Right cardiac atrium (tissue), 5 donors: ENCODE measurements around the gene PLOD1. TPM values are rescaled to one million over a fixed set of nuclear protein-coding genes. Genes with fewer than 3 reads are reported as not detected.

Experiments used
- ATAC-seq, 2 donors: fragments of 200-7000 bp; cut with Tn5 transposase; one replicate each; pipeline versions ENCODE4 v1.8.0 to v1.9.1; 2020; ENCODE audit warnings: moderate library complexity in 2 of 2, mild to moderate bottlenecking in 1 of 2
- DNase-seq, 3 donors: peaks; one replicate each; pipeline ENCODE4 v3.0.0-alpha.2; 2020
- H3K27ac ChIP-seq: one replicate; pipeline ENCODE4 v1.5.1; 2013; ENCODE audit warnings: mild to moderate bottlenecking, low read length, control low read depth, moderate library complexity
- H3K27me3 ChIP-seq: one replicate; pipeline ENCODE4 v1.6.1; 2013; ENCODE audit not compliant: control insufficient read depth, insufficient read depth
- H3K4me1 ChIP-seq: one replicate; pipeline ENCODE4 v1.6.1; 2013; ENCODE audit warnings: low read length; ENCODE audit not compliant: control insufficient read depth, insufficient read depth
- H3K4me3 ChIP-seq: one replicate; pipeline ENCODE4 v1.5.1; 2013; ENCODE audit warnings: low read length, control low read depth
- H3K9me3 ChIP-seq: one replicate; pipeline ENCODE4 v1.6.1; 2013; ENCODE audit warnings: low read length; ENCODE audit not compliant: control insufficient read depth
- WGBS: extraction: QIAGEN DNeasy Blood & Tissue Kit; methylation state at CpG from one replicate; pipeline ENCODE4 v1.1.7; 2013; 5-methylcytosine and 5-hydroxymethylcytosine counted together
- intact Hi-C, 4 donors: fragments of 100-400 bp; cut with DNase I; formaldehyde crosslinking; loops; one replicate each; pipeline versions ENCODE4 v1.11.0 to v1.14.0; 2022 to 2023
- polyA plus RNA-seq: library from polyadenylated mRNA; stranded (reverse); fragments of 200-250 nt; gene quantifications from one replicate; pipeline ENCODE4 v1.2.3, GENCODE V29; 2013
- total RNA-seq, 4 donors: library from RNA; stranded (reverse); fragmentation: NEBNext Ultra II Directional; extraction: Animal tissue kit (Norgen Biotek cat#: 25700); gene quantifications; one replicate each; pipeline ENCODE4 v1.2.1, GENCODE V29; 2021
- donor health status: healthy with polysubstance abuse.
- donor health status: DM: no; HTN: yes; CAD: no.
- donor health status: DM: no; HTN: no; CAD: no.
- donor health status: DM: no; HTN: yes; CAD: no; lungs with severe emphysema.
- donor health status: DM: yes; HTN: yes; CAD: no.

Gene PLOD1
- total and polyA plus RNA-seq, 5 donors: 49.5 to 77.8 (median 53.7) TPM

GRCh38 chr1:11990303-11991032, 56.0 kb downstream of the PLOD1 start:
- peak; percentile 54 to 79 (median 73) for DNase-seq
- ATAC-seq: peak; percentile 87 to 88
- H3K4me1 ChIP-seq: peaks cover 6% of the 10 kb centered on the region
- H3K9me3 ChIP-seq: no peaks in the 10 kb centered on the region
- no peaks in the 10 kb centered on the region for H3K27me3 ChIP-seq
- H3K4me3 ChIP-seq: no peak overlapping the region
- intact Hi-C loops: no loop called here
- WGBS: 75% methylated on average over 10 of the region's 10 CpGs
- H3K27ac ChIP-seq: peak overlapping the region; percentile 96

- peaks cover 3% of the 10 kb centered on the region for H3K4me1 ChIP-seq
- ATAC-seq: no peak
Measured at GRCh38 chr1:11991969-11992676, 57.6 kb downstream of the PLOD1 start.

GRCh38 chr1:11997081-11997850, 62.7 kb downstream of the PLOD1 start:
- ATAC-seq (no peak), DNase-seq (no peak)
- no peak overlapping the region for H3K4me3 ChIP-seq
- H3K27ac ChIP-seq: peak overlapping the region; percentile 12
- intact Hi-C loops: no loop called here
- no peaks in the 10 kb centered on the region for H3K9me3 ChIP-seq
- no peaks in the 10 kb centered on the region for H3K4me1 ChIP-seq
- H3K27me3 ChIP-seq: no peaks in the 10 kb centered on the region
- WGBS: 82% methylated on average over 5 of the region's 5 CpGs

More at GRCh38 chr1:11991969-11992676, 57.6 kb downstream of the PLOD1 start:
- WGBS: 83% methylated on average over 16 of the region's 16 CpGs
- Histone ChIP-seq H3K27me3 (no peaks in the 10 kb centered on the region), H3K9me3 (no peaks in the 10 kb centered on the region), H3K27ac (peak overlapping the region; percentile 86), H3K4me3 (no peak overlapping the region)
- no peak for DNase-seq
- intact Hi-C loops: no loop called here

GRCh38 chr1:11998636-11999035, 64.1 kb downstream of the PLOD1 start:
- no peak for DNase-seq
- no peaks in the 10 kb centered on the region for H3K9me3 ChIP-seq

GRCh38 chr1:11999236-11999635, 64.7 kb downstream of the PLOD1 start:
- H3K27ac ChIP-seq: no peak overlapping the region
- H3K4me1 ChIP-seq: no peaks in the 10 kb centered on the region
- 94% methylated on average over 3 of the region's 3 CpGs for WGBS
- DNase-seq: no peak
- intact Hi-C loops: no loop called here
- no peak overlapping the region for H3K4me3 ChIP-seq
- H3K27me3 ChIP-seq: no peaks in the 10 kb centered on the region
- no peaks in the 10 kb centered on the region for H3K9me3 ChIP-seq
- no peak for ATAC-seq

More at GRCh38 chr1:11998636-11999035, 64.1 kb downstream of the PLOD1 start:
- Histone ChIP-seq H3K4me1 (no peaks in the 10 kb centered on the region), H3K27ac (no peak overlapping the region), H3K27me3 (no peaks in the 10 kb centered on the region), H3K4me3 (no peak overlapping the region)
- ATAC-seq: no peak
- intact Hi-C loops: no loop called here
- 85% methylated on average over 5 of the region's 5 CpGs for WGBS

- WGBS: 81% methylated on average over 14 of the region's 14 CpGs
Measured at GRCh38 chr1:12001249-12001917, 66.9 kb downstream of the PLOD1 start.

GRCh38 chr1:12001996-12002493, 67.5 kb downstream of the PLOD1 start:
- intact Hi-C loops: no loop called here
- Histone ChIP-seq H3K4me1 (no peaks in the 10 kb centered on the region), H3K27me3 (no peaks in the 10 kb centered on the region), H3K27ac (no peak overlapping the region), H3K9me3 (no peaks in the 10 kb centered on the region), H3K4me3 (no peak overlapping the region)
- DNase-seq (peak in 2 of 3 donors; percentile 60 to 62), ATAC-seq (peak; percentile 36 to 42)
- WGBS: 87% methylated on average over 10 of the region's 10 CpGs

More at GRCh38 chr1:12001249-12001917, 66.9 kb downstream of the PLOD1 start:
- Histone ChIP-seq H3K27ac (no peak overlapping the region), H3K27me3 (no peaks in the 10 kb centered on the region), H3K4me1 (no peaks in the 10 kb centered on the region), H3K9me3 (no peaks in the 10 kb centered on the region), H3K4me3 (no peak overlapping the region)
- intact Hi-C loops: no loop called here
- DNase-seq (peak in 1 of 3 donors; percentile 66), ATAC-seq (no peak)

- peak in 1 of 3 donors; percentile 26 for DNase-seq
- intact Hi-C loops: no loop called here
- no peaks in the 10 kb centered on the region for H3K27me3 ChIP-seq
- H3K9me3 ChIP-seq: no peaks in the 10 kb centered on the region
- H3K4me1 ChIP-seq: no peaks in the 10 kb centered on the region
- H3K27ac ChIP-seq: no peak overlapping the region
- ATAC-seq: no peak
- H3K4me3 ChIP-seq: no peak overlapping the region
- whole genome bisulfite sequencing: 92% methylated on average over 12 of the region's 12 CpGs
Measured at GRCh38 chr1:12003762-12004161, 69.2 kb downstream of the PLOD1 start.

GRCh38 chr1:12005488-12006166, 71.1 kb downstream of the PLOD1 start:
- Histone ChIP-seq H3K27ac (no peak overlapping the region), H3K4me3 (no peak overlapping the region), H3K27me3 (no peaks in the 10 kb centered on the region), H3K4me1 (no peaks in the 10 kb centered on the region), H3K9me3 (no peaks in the 10 kb centered on the region)
- DNase-seq: no peak
- 65% methylated on average over 9 of the region's 9 CpGs for WGBS
- peak; percentile 4 to 9 for ATAC-seq
- intact Hi-C loops: no loop called here
